Sigmoid colon (tissue), 7 donors: ENCODE results near the gene IGFBPL1. TPM values are rescaled to one million over a fixed set of nuclear protein-coding genes. Genes with fewer than 3 reads are reported as not detected.

Experiments
- DNase-seq: peaks from one replicate; pipeline ENCODE4 v3.0.0-alpha.2; 2019
- H3K27ac ChIP-seq, 4 donors: fragments of 200-600 bp; sonication (generic); one replicate each; pipeline ENCODE4 v1.5.1; 2016 to 2019; ENCODE audit warnings: mild to moderate bottlenecking in 1 of 4
- H3K27me3 ChIP-seq, 3 donors: fragments of 200-600 bp; sonication (generic); one replicate each; pipeline ENCODE4 v1.5.1; 2019; ENCODE audit warnings: mild to moderate bottlenecking in 1 of 3
- H3K36me3 ChIP-seq, 4 donors: fragments of 200-600 bp; sonication (generic); one replicate each; pipeline ENCODE4 v1.5.1; 2016 to 2019
- H3K4me1 ChIP-seq, 4 donors: fragments of 200-600 bp; sonication (generic); one replicate each; pipeline ENCODE4 v1.5.1; 2017 to 2019
- H3K4me3 ChIP-seq, 4 donors: fragments of 200-600 bp; sonication (generic); one replicate each; pipeline ENCODE4 v1.5.1; 2017 to 2019; ENCODE audit warnings: mild to moderate bottlenecking in 2 of 4, moderate library complexity in 1 of 4
- H3K9me3 ChIP-seq, 4 donors: fragments of 200-600 bp in 3 of 4; sonication (generic) in 3 of 4; one replicate each; pipeline versions ENCODE4 v1.5.1 to v1.6.1; 2013 to 2019
- EP300 ChIP-seq, 4 donors: sonication (generic); formaldehyde crosslinking; IDR thresholded peaks; one replicate each; pipeline ENCODE4 v1.6.1; 2017; ENCODE audit warnings: antibody characterized with exemption in 4 of 4
- POLR2A ChIP-seq, 2 donors: fragments of 450-650 bp; IDR thresholded peaks; one replicate each; pipeline ENCODE4 v1.6.1; 2016; ENCODE audit warnings: antibody characterized with exemption in 2 of 2, mild to moderate bottlenecking in 2 of 2, moderate library complexity in 2 of 2
- POLR2AphosphoS5 ChIP-seq, 4 donors: sonication (generic); formaldehyde crosslinking; IDR thresholded peaks; one replicate each; pipeline ENCODE4 v1.6.1; 2017; ENCODE audit warnings: antibody characterized with exemption in 4 of 4
- WGBS, 2 donors: extraction: QIAGEN DNeasy Blood & Tissue Kit; methylation state at CpG; one replicate each; pipeline ENCODE4 v1.1.7; 2013; 5-methylcytosine and 5-hydroxymethylcytosine counted together
- intact Hi-C: fragments of 100-400 bp; cut with DNase I; formaldehyde crosslinking; loops from one replicate; pipeline ENCODE4 v1.15.1; 2023
- polyA plus RNA-seq, 3 donors: library from polyadenylated mRNA; stranded (reverse); fragments of 200-250 nt; gene quantifications; one replicate each; pipeline ENCODE4 v1.2.3, GENCODE V29; 2013
- total RNA-seq, 4 donors: library from RNA; depleted of rRNA; stranded (reverse); fragments of >200 nt; gene quantifications; one replicate each; pipeline ENCODE4 v1.1.0, GENCODE V29; 2016
- TF ChIP-seq, protein P1 (sequence below), 4 experiments: fragments of 450-650 bp in 3 of 4; fragments of 200-600 bp in 1 of 4; IDR thresholded peaks; one replicate each; pipeline ENCODE4 v1.5.1; 2016 to 2019; ENCODE audit warnings: antibody characterized with exemption in 4 of 4, mild to moderate bottlenecking in 3 of 4, moderate library complexity in 2 of 4
- donor health status: healthy with polysubstance abuse.
- donor health status: Bipolar disorder and iron deficiency.
- donor health status: healthy.

IGFBPL1 gene
- total and polyA plus RNA-seq, 7 donors: 0.23 to 2.2 (median 0.87) TPM; not detected in 3

- Histone ChIP-seq H3K27ac (peak overlapping the region in 3 of 4 donors; percentile 34 to 97 (median 46)), H3K36me3 (peaks cover 12 to 39% (median 19%) of the 10 kb centered on the region in 4 donors), H3K4me1 (peaks cover 0 to 75% (median 35%) of the 10 kb centered on the region in 4 donors), H3K27me3 (no peaks in the 10 kb centered on the region), H3K9me3 (no peaks in the 10 kb centered on the region), H3K4me3 (no peak overlapping the region)
- WGBS, 2 donors: 82 to 86% methylated on average over 10 of the region's 10 CpGs
- no peak for TF ChIP-seq EP300 (IDR thresholded peaks at IDR 0.05)
- intact Hi-C loops: loop anchor here (10.0 kb wide), 4 partner anchors 332 to 1822 kb away; partner anchors contain the start of genes MELK, POLR1E, SHB and TOMM5
- DNase-seq: no peak
Measured at GRCh38 chr9:38396371-38396671, 27.9 kb downstream of the IGFBPL1 start.

DNA sequence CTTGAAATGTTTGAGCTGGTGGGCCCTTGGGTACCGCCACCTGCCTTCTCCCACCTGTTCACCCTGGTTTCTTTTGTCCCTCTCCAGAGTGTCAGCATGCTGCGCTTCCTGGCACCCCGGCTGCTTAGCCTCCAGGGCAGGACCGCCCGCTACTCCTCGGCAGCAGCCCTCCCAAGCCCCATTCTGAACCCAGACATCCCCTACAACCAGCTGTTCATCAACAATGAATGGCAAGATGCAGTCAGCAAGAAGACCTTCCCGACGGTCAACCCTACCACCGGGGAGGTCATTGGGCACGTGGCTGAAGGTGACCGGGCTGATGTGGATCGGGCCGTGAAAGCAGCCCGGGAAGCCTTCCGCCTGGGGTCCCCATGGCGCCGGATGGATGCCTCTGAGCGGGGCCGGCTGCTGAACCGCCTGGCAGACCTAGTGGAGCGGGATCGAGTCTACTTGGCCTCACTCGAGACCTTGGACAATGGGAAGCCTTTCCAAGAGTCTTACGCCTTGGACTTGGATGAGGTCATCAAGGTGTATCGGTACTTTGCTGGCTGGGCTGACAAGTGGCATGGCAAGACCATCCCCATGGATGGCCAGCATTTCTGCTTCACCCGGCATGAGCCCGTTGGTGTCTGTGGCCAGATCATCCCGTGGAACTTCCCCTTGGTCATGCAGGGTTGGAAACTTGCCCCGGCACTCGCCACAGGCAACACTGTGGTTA is 28.4 kb downstream of the IGFBPL1 start:
- no peak for DNase-seq
- Histone ChIP-seq H3K4me3 (no peak overlapping the region), H3K27ac (peak overlapping the region in 3 of 4 donors; percentile 46 to 97 (median 90)), H3K9me3 (no peaks in the 10 kb centered on the region), H3K27me3 (no peaks in the 10 kb centered on the region), H3K36me3 (peaks cover 12 to 39% (median 19%) of the 10 kb centered on the region in 4 donors), H3K4me1 (peaks cover 0 to 79% (median 38%) of the 10 kb centered on the region in 4 donors)
- TF ChIP-seq, protein P1, sequence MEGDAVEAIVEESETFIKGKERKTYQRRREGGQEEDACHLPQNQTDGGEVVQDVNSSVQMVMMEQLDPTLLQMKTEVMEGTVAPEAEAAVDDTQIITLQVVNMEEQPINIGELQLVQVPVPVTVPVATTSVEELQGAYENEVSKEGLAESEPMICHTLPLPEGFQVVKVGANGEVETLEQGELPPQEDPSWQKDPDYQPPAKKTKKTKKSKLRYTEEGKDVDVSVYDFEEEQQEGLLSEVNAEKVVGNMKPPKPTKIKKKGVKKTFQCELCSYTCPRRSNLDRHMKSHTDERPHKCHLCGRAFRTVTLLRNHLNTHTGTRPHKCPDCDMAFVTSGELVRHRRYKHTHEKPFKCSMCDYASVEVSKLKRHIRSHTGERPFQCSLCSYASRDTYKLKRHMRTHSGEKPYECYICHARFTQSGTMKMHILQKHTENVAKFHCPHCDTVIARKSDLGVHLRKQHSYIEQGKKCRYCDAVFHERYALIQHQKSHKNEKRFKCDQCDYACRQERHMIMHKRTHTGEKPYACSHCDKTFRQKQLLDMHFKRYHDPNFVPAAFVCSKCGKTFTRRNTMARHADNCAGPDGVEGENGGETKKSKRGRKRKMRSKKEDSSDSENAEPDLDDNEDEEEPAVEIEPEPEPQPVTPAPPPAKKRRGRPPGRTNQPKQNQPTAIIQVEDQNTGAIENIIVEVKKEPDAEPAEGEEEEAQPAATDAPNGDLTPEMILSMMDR (IDR thresholded peaks at IDR 0.05): no peak
- no peak for TF ChIP-seq EP300 (IDR thresholded peaks at IDR 0.05)
- TF ChIP-seq POLR2AphosphoS5 (IDR thresholded peaks at IDR 0.05): no peak
- TF ChIP-seq POLR2A (IDR thresholded peaks at IDR 0.05): no peak
- intact Hi-C loops: loop anchor here (10.0 kb wide), 4 partner anchors 331 to 1821 kb away; partner anchors contain the start of genes MELK, POLR1E, SHB and TOMM5
- 94 to 95% methylated on average over 30 of the region's 30 CpGs for WGBS, 2 donors

- WGBS, 2 donors: 17 to 78% methylated on average over 9 of the region's 9 CpGs
- peak overlapping the region in 2 of 4 donors; percentile 77 to 88 for H3K4me3 ChIP-seq
- peaks cover 12 to 38% (median 19%) of the 10 kb centered on the region in 4 donors for H3K36me3 ChIP-seq
- intact Hi-C loops: loop anchor here (5.0 to 10.0 kb wide), 5 partner anchors 330 to 1820 kb away; partner anchors contain the start of genes MELK, POLR1E, SHB and TOMM5
- H3K4me1 ChIP-seq: peaks cover 0 to 84% (median 44%) of the 10 kb centered on the region in 4 donors
- no peaks in the 10 kb centered on the region for H3K9me3 ChIP-seq
- no peak for DNase-seq
- TF ChIP-seq POLR2A (IDR thresholded peaks at IDR 0.05): no peak
- no peak for TF ChIP-seq POLR2AphosphoS5 (IDR thresholded peaks at IDR 0.05)
- TF ChIP-seq, protein P1 (IDR thresholded peaks at IDR 0.05): no peak
- TF ChIP-seq EP300 (IDR thresholded peaks at IDR 0.05): no peak
- H3K27me3 ChIP-seq: no peaks in the 10 kb centered on the region
- peak overlapping the region; percentile 84 to 97 (median 88) for H3K27ac ChIP-seq
Measured at GRCh38 chr9:38394416-38394815, 29.8 kb downstream of the IGFBPL1 start.

- peak overlapping the region; percentile 84 to 97 (median 88) for H3K27ac ChIP-seq
- no peaks in the 10 kb centered on the region for H3K27me3 ChIP-seq
- no peaks in the 10 kb centered on the region for H3K9me3 ChIP-seq
- peaks cover 12 to 26% (median 19%) of the 10 kb centered on the region in 4 donors for H3K36me3 ChIP-seq
- peaks cover 0 to 87% (median 56%) of the 10 kb centered on the region in 4 donors for H3K4me1 ChIP-seq
- TF ChIP-seq POLR2A (IDR thresholded peaks at IDR 0.05) (no peak), EP300 (IDR thresholded peaks at IDR 0.05) (no peak), POLR2AphosphoS5 (IDR thresholded peaks at IDR 0.05) (no peak)
- TF ChIP-seq, protein P1 (IDR thresholded peaks at IDR 0.05): no peak
- H3K4me3 ChIP-seq: peak overlapping the region; percentile 64 to 88 (median 72)
- intact Hi-C loops: loop anchor here (5.0 to 10.0 kb wide), 5 partner anchors 328 to 1818 kb away; partner anchors contain the start of genes MELK, POLR1E, SHB and TOMM5
- 2 to 7% methylated on average over 9 of the region's 9 CpGs for WGBS, 2 donors
- DNase-seq: no peak
Measured at GRCh38 chr9:38393128-38393796, 31.0 kb downstream of the IGFBPL1 start.
